Measurements from ENCODE around the gene YIPF7.

Gene YIPF7

GRCh38 chr4:44616621-44617020, 34.8 kb downstream of the YIPF7 start:
- no peak for DNase-seq (ENCODE audit: low read depth)

- no peak for DNase-seq (ENCODE audit: low read depth)
These were observed 68.0 kb downstream of the YIPF7 start for GRCh38 chr4:44583393-44583792.

DNA sequence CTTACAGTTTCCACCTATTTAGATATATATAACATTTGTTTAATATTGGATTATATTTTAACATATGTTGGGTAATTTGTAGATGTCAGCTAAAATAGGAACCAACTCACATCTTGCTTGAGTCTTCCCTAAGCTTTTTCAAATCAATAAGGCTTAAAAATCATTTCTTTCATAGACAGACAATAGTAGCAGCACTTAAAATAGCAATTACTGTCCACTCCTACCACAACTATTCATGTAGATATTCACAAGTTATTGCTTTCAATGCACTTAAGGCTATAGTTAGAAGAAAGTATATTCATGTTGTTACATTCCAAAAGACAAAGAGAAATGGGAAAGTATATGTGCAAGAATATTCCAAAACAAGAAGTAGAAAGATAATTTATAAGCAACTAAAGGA, 71.2 kb downstream of the YIPF7 start:
- no peak for DNase-seq (ENCODE audit: low read depth)

GRCh38 chr4:44578954-44579353, 72.5 kb downstream of the YIPF7 start:
- no peak for DNase-seq (ENCODE audit: low read depth)
